HCT116 (cell line): ENCODE measurements around the gene KCNJ14. TPM values are rescaled to one million over a fixed set of nuclear protein-coding genes. Genes with fewer than 3 reads are reported as not detected.
A peak's percentile ranks its signal among the peaks of the same experiment; 100 is the strongest.

Source experiments
- ATAC-seq: fragments of 200-7000 bp; cut with Tn5 transposase; 2 replicates; pipeline ENCODE4 v1.9.1; 2020; ENCODE audit warnings: mild to moderate bottlenecking, moderate library complexity
- BruUV-seq: library from RNA; stranded (reverse); fragments of 400-500 nt; replicated peaks from 2 replicates; lab custom pipeline; 2021; lab: Mats Ljungman, UMichigan
- CTCF ChIA-PET: fragments of 300-600 bp; sonication (Branson Sonifier 250); formaldehyde crosslinking; loops from one replicate; lab custom pipeline; 2021; ENCODE audit warnings: antibody characterized with exemption; lab: Charles Lee
- POLR2A ChIA-PET: fragments of 300-600, 350-600 bp; sonication (Branson Sonifier 250); formaldehyde crosslinking; loops from one replicate; lab custom pipeline; 2021; ENCODE audit warnings: antibody characterized with exemption; lab: Charles Lee
- RAD21 ChIA-PET, 2 experiments: fragments of 300-600 bp; sonication (Branson Sonifier 250); formaldehyde crosslinking; loops; one replicate each; lab custom pipeline; 2023; ENCODE audit warnings: low total read pairs in 2 of 2; ENCODE audit not compliant: uncharacterized antibody in 2 of 2, unreplicated experiment in 2 of 2, low non-redundant PET in 1 of 2; lab: Charles Lee
- DNase-seq: peaks from one replicate; pipeline ENCODE4 v3.0.0-alpha.2; 2010; ENCODE audit warnings: low read depth, low spot score
- H2AFZ ChIP-seq: fragments of 200-600 bp; shearing (Covaris generic), sonication (generic); 2 replicates; pipeline ENCODE4 v1.6.1; 2017; ENCODE audit warnings: low read depth, mixed run types, mixed read lengths, antibody characterized with exemption, low read length; ENCODE audit not compliant: poor library complexity, severe bottlenecking
- H3K27ac ChIP-seq: 2 replicates; pipeline ENCODE4 v1.5.1; 2012; ENCODE audit warnings: low read depth, low read length
- H3K27me3 ChIP-seq: fragments of 200-600 bp; sonication (generic); 2 replicates; pipeline ENCODE4 v1.6.1; 2016; ENCODE audit warnings: mixed run types, low read length, mixed read lengths; ENCODE audit not compliant: insufficient read depth
- H3K36me3 ChIP-seq, 2 experiments: fragments of 200-500 bp in 1 of 2; fragments of 200-600 bp in 1 of 2; sonication (Bioruptor generic) in 1 of 2; sonication (generic) in 1 of 2; 2 replicates each; pipeline versions ENCODE4 v1.5.1 to v1.6.1; 2014 to 2016; ENCODE audit warnings: low read length in 2 of 2, inconsistent platforms in 1 of 2, mixed read lengths in 1 of 2, mixed run types in 1 of 2; ENCODE audit not compliant: insufficient read depth in 2 of 2, control insufficient read depth in 1 of 2
- H3K4me1 ChIP-seq, 2 experiments: fragments of 200-600 bp in 1 of 2; sonication (generic) in 1 of 2; 2 replicates each; pipeline versions ENCODE4 v1.5.1 to v1.6.1; 2012 to 2017; ENCODE audit warnings: low read length in 2 of 2, inconsistent platforms in 1 of 2, mild to moderate bottlenecking in 1 of 2, mixed read lengths in 1 of 2, mixed run types in 1 of 2, moderate library complexity in 1 of 2; ENCODE audit not compliant: insufficient read depth in 2 of 2, control insufficient read depth in 1 of 2
- H3K4me2 ChIP-seq: fragments of 200-600 bp; sonication (generic); 2 replicates; pipeline ENCODE4 v1.6.1; 2017; ENCODE audit warnings: mixed run types, low read length, mixed read lengths
- H3K4me3 ChIP-seq, 2 experiments: fragments of 200-600 bp in 1 of 2; sonication (generic) in 1 of 2; replicated peaks in 1 of 2; 2 replicates each; pipeline ENCODE4 v1.5.1; 2011 to 2016; ENCODE audit warnings: low read length in 2 of 2, control low read depth in 1 of 2, low read depth in 1 of 2, mild to moderate bottlenecking in 1 of 2, mixed read lengths in 1 of 2, mixed run types in 1 of 2
- H3K79me2 ChIP-seq: fragments of 200-600 bp; sonication (generic); 2 replicates; pipeline ENCODE4 v1.6.1; 2017; ENCODE audit warnings: mild to moderate bottlenecking, mixed run types, low read length, moderate library complexity, mixed read lengths; ENCODE audit not compliant: insufficient read depth
- H3K9ac ChIP-seq: fragments of 200-600 bp; sonication (generic); 2 replicates; pipeline ENCODE4 v1.6.1; 2016; ENCODE audit warnings: low read length, mixed read lengths
- H3K9me2 ChIP-seq: fragments of 200-600 bp; sonication (generic), shearing (Covaris generic); 2 replicates; pipeline ENCODE4 v1.6.1; 2017; ENCODE audit warnings: mixed run types, mild to moderate bottlenecking, moderate library complexity; ENCODE audit not compliant: insufficient read depth
- H3K9me3 ChIP-seq, 2 experiments: fragments of 200-500 bp in 1 of 2; fragments of 200-600 bp in 1 of 2; sonication (Bioruptor generic) in 1 of 2; sonication (generic) in 1 of 2; 2 replicates each; pipeline ENCODE4 v1.6.1; 2014 to 2017; ENCODE audit warnings: low read length in 2 of 2, mixed read lengths in 2 of 2, inconsistent platforms in 1 of 2, low read depth in 1 of 2, mild to moderate bottlenecking in 1 of 2, mixed run types in 1 of 2, moderate library complexity in 1 of 2; ENCODE audit not compliant: control insufficient read depth in 1 of 2, insufficient read depth in 1 of 2
- H4K20me1 ChIP-seq: fragments of 200-600 bp; sonication (generic), shearing (Covaris generic); 2 replicates; pipeline ENCODE4 v1.6.1; 2017; ENCODE audit warnings: mixed run types, mild to moderate bottlenecking, moderate library complexity; ENCODE audit not compliant: insufficient read depth
- CBX3 ChIP-seq: IDR thresholded peaks from 2 replicates; pipeline ENCODE4 v1.6.1; 2012; ENCODE audit warnings: low read depth
- CEBPB ChIP-seq: IDR thresholded peaks from 2 replicates; pipeline ENCODE4 v1.6.1; 2012; ENCODE audit warnings: low read depth
- CTCF ChIP-seq, 3 experiments: fragments of 200-600 bp in 1 of 3; sonication (generic) in 1 of 3; IDR thresholded peaks in 2 of 3; conservative IDR thresholded peaks in 1 of 3; 2 replicates each; pipeline ENCODE4 v1.5.1; 2012 to 2017; ENCODE audit warnings: low read depth in 2 of 3, low read length in 2 of 3, antibody characterized with exemption in 1 of 3, borderline replicate concordance in 1 of 3, control low read depth in 1 of 3, mild to moderate bottlenecking in 1 of 3, mixed read lengths in 1 of 3, mixed run types in 1 of 3, moderate library complexity in 1 of 3; ENCODE audit not compliant: insufficient read depth in 1 of 3
- EGR1 ChIP-seq: IDR thresholded peaks from 2 replicates; pipeline ENCODE4 v1.6.1; 2012; ENCODE audit warnings: low read depth
- ELF1 ChIP-seq: IDR thresholded peaks from 2 replicates; pipeline ENCODE4 v1.6.1; 2012; ENCODE audit warnings: low read depth, borderline replicate concordance
- FOSL1 ChIP-seq: IDR thresholded peaks from 2 replicates; pipeline ENCODE4 v1.6.1; 2012; ENCODE audit warnings: low read depth
- POLR2AphosphoS5 ChIP-seq: IDR thresholded peaks from 2 replicates; pipeline ENCODE4 v1.6.1; 2011; ENCODE audit warnings: mild to moderate bottlenecking, low read depth, low read length, moderate library complexity
- RAD21 ChIP-seq: IDR thresholded peaks from 2 replicates; pipeline ENCODE4 v1.6.1; 2012; ENCODE audit warnings: low read depth, mild to moderate bottlenecking
- TCF7L2 ChIP-seq: IDR thresholded peaks from 2 replicates; pipeline ENCODE4 v1.7.0; 2011; ENCODE audit warnings: borderline replicate concordance, inconsistent platforms; ENCODE audit not compliant: insufficient read depth, insufficient read length; ENCODE audit errors: extremely low read depth
- ZBTB33 ChIP-seq: IDR thresholded peaks from 2 replicates; pipeline ENCODE4 v1.6.1; 2011; ENCODE audit warnings: mild to moderate bottlenecking, low read length, moderate library complexity; ENCODE audit not compliant: insufficient replicate concordance; ENCODE audit errors: extremely low read depth
- intact Hi-C: fragments of 100-400 bp; cut with micrococcal nuclease; formaldehyde crosslinking; loops from 2 replicates; pipeline ENCODE4 v1.10.0; 2022
- total RNA-seq: library from RNA; stranded (reverse); gene quantifications from one replicate; pipeline ENCODE4 v1.2.1, GENCODE V29; 2021; ENCODE audit not compliant: unreplicated experiment

Gene KCNJ14
- total RNA-seq, 1 experiment from 2014 or later = 2.5 TPM

GRCh38 chr19:48495396-48495795 is 40.0 kb downstream of the KCNJ14 start (continued):
- no peak for TF ChIP-seq CTCF (IDR thresholded peaks at IDR 0.05 in 2 of 3, conservative IDR thresholded peaks at IDR 0.05 in 1 of 3; ENCODE audit: borderline replicate concordance in 1 of 3, insufficient read depth in 1 of 3, low read depth in 2 of 3, low read length in 2 of 3)
- TF ChIP-seq EGR1 = no peak
- no peak for TF ChIP-seq RAD21
- TF ChIP-seq ZBTB33 = no peak
- TF ChIP-seq CBX3 = no peak
- no peak for TF ChIP-seq ELF1
- TF ChIP-seq CEBPB = no peak

GRCh38 chr19:48496959-48497727 is 41.8 kb downstream of the KCNJ14 start:
- Histone ChIP-seq H3K27me3 (no peaks in the 10 kb centered on the region), H3K4me3 (no peak overlapping the region), H3K79me2 (peaks cover 9% of the 10 kb centered on the region; the same call in 1 of the 2 replicates), H3K9me2 (no peaks in the 10 kb centered on the region), H3K36me3 (no peaks in the 10 kb centered on the region; a peak in 1 of 4 replicates), H3K4me1 (peaks cover 21 to 52% of the 10 kb centered on the region in 2 experiments), H3K9me3 (no peaks in the 10 kb centered on the region), H2AFZ (no peak overlapping the region), H3K4me2 (no peak overlapping the region), H3K9ac (no peak overlapping the region), H3K27ac (peak overlapping the region; percentile 26; the same call in 1 of the 2 replicates), H4K20me1 (no peaks in the 10 kb centered on the region)
- RAD21 ChIA-PET = no interaction called here
- POLR2A ChIA-PET = no interaction called here
- intact Hi-C loops = loop anchor here (10.0 kb wide), 1 partner anchor 102 kb away; the partner anchor contains the start of genes GRIN2D and KDELR1
- BruUV-seq = no TSS peak
- CTCF ChIA-PET = interaction anchor here (1.2 kb wide), 1 partner anchor 88 kb away, joined by 3 read pairs; no protein-coding TSS in a partner anchor
- ATAC-seq (no peak), DNase-seq (no peak)
- TF ChIP-seq POLR2AphosphoS5 = peak; percentile 32
- TF ChIP-seq TCF7L2 = no peak
- TF ChIP-seq EGR1 = no peak
- no peak for TF ChIP-seq CBX3
- no peak for TF ChIP-seq FOSL1
